ACC112 (cell line): ENCODE results near the gene MDFIC.

Source experiments
- H2AFZ ChIP-seq: fragments of 200-600 bp; sonication (generic); one replicate; pipeline ENCODE4 v1.6.0; 2017; ENCODE audit warnings: antibody characterized with exemption, low read length; ENCODE audit not compliant: unreplicated experiment
- H3K27ac ChIP-seq: fragments of 200-600 bp; sonication (generic); 2 replicates; pipeline ENCODE4 v1.5.1; 2014; ENCODE audit warnings: low read depth, mild to moderate bottlenecking, antibody characterized with exemption, low read length, moderate library complexity
- H3K27me3 ChIP-seq: fragments of 200-600 bp; sonication (generic); 2 replicates; pipeline ENCODE4 v1.6.1; 2014; ENCODE audit warnings: mild to moderate bottlenecking, antibody characterized with exemption, low read length, moderate library complexity, mixed read lengths; ENCODE audit not compliant: insufficient read depth
- H3K36me3 ChIP-seq: fragments of 200-600 bp; sonication (generic); 2 replicates; pipeline ENCODE4 v1.6.1; 2016; ENCODE audit warnings: mild to moderate bottlenecking, antibody characterized with exemption, low read length, moderate library complexity, mixed read lengths; ENCODE audit not compliant: insufficient read depth
- H3K4me1 ChIP-seq: fragments of 200-600 bp; sonication (generic); one replicate; pipeline ENCODE4 v1.6.1; 2016; ENCODE audit warnings: low read length, mixed read lengths; ENCODE audit not compliant: insufficient read depth, unreplicated experiment, control insufficient read depth
- H3K4me3 ChIP-seq: fragments of 200-600 bp; sonication (generic); 2 replicates; pipeline ENCODE4 v1.5.1; 2014; ENCODE audit warnings: mild to moderate bottlenecking, low read depth, low read length
- H3K79me2 ChIP-seq: fragments of 200-600 bp; sonication (generic); one replicate; pipeline ENCODE4 v1.6.0; 2016; ENCODE audit warnings: low read length; ENCODE audit not compliant: control insufficient read depth, unreplicated experiment, insufficient read depth

The MDFIC gene

GRCh38 chr7:114988755-114989375 lies 67.0 kb downstream of the MDFIC start:
- Histone ChIP-seq H3K27ac (peak overlapping the region; percentile 44), H3K79me2 (no peaks in the 10 kb centered on the region), H3K36me3 (0 out of 2 replicates have a peak, but pooled peaks cover 7% of the 10 kb centered on the region), H3K27me3 (no peaks in the 10 kb centered on the region), H3K4me3 (no peak overlapping the region), H3K4me1 (peaks cover 20% of the 10 kb centered on the region), H2AFZ (no peak overlapping the region)

GRCh38 chr7:114989531-114989930 lies 67.6 kb downstream of the MDFIC start:
- Histone ChIP-seq H3K4me1 (peaks cover 20% of the 10 kb centered on the region), H3K27me3 (no peaks in the 10 kb centered on the region), H3K79me2 (no peaks in the 10 kb centered on the region), H2AFZ (no peak overlapping the region), H3K4me3 (no peak overlapping the region), H3K27ac (peak overlapping the region; percentile 44), H3K36me3 (0 out of 2 replicates have a peak, but pooled peaks cover 7% of the 10 kb centered on the region)

GRCh38 chr7:114997487-114998404 lies 75.9 kb downstream of the MDFIC start:
- Histone ChIP-seq H3K4me1 (peaks cover 11% of the 10 kb centered on the region), H3K79me2 (peaks cover 4% of the 10 kb centered on the region), H2AFZ (no peak overlapping the region), H3K27me3 (no peaks in the 10 kb centered on the region), H3K4me3 (no peak overlapping the region), H3K36me3 (0 out of 2 replicates have a peak, but pooled peaks cover 7% of the 10 kb centered on the region), H3K27ac (no peak overlapping the region)

GRCh38 chr7:115004121-115004520 lies 82.2 kb downstream of the MDFIC start:
- Histone ChIP-seq H3K4me1 (peaks cover 14% of the 10 kb centered on the region), H3K27me3 (no peaks in the 10 kb centered on the region), H3K4me3 (no peak overlapping the region), H3K36me3 (no peaks in the 10 kb centered on the region), H3K27ac (no peak overlapping the region), H2AFZ (no peak overlapping the region), H3K79me2 (no peaks in the 10 kb centered on the region)

GRCh38 chr7:115005251-115005650 lies 83.4 kb downstream of the MDFIC start:
- H3K27me3 ChIP-seq, result no peaks in the 10 kb centered on the region
- H3K79me2 ChIP-seq, result no peaks in the 10 kb centered on the region
- no peak overlapping the region for H2AFZ ChIP-seq
- no peak overlapping the region for H3K4me3 ChIP-seq
- no peak overlapping the region for H3K27ac ChIP-seq
- peaks cover 25% of the 10 kb centered on the region for H3K4me1 ChIP-seq
- H3K36me3 ChIP-seq, result no peaks in the 10 kb centered on the region

GRCh38 chr7:115005953-115006352 lies 84.1 kb downstream of the MDFIC start:
- Histone ChIP-seq H3K27ac (no peak overlapping the region), H3K36me3 (no peaks in the 10 kb centered on the region), H3K79me2 (no peaks in the 10 kb centered on the region), H2AFZ (no peak overlapping the region), H3K4me1 (peaks cover 25% of the 10 kb centered on the region), H3K4me3 (no peak overlapping the region), H3K27me3 (no peaks in the 10 kb centered on the region)

GRCh38 chr7:115007751-115008150 lies 85.9 kb downstream of the MDFIC start:
- H3K36me3 ChIP-seq, result peaks cover 7% of the 10 kb centered on the region; the same call in 1 of the 2 replicates
- H2AFZ ChIP-seq, result no peak overlapping the region
- peaks cover 25% of the 10 kb centered on the region for H3K4me1 ChIP-seq
- H3K27ac ChIP-seq, result no peak overlapping the region
- no peaks in the 10 kb centered on the region for H3K27me3 ChIP-seq
- no peaks in the 10 kb centered on the region for H3K79me2 ChIP-seq
- no peak overlapping the region for H3K4me3 ChIP-seq

GRCh38 chr7:115008465-115009114 lies 86.7 kb downstream of the MDFIC start:
- Histone ChIP-seq H3K4me1 (peaks cover 25% of the 10 kb centered on the region), H3K4me3 (no peak overlapping the region), H3K27ac (no peak overlapping the region), H3K27me3 (no peaks in the 10 kb centered on the region), H3K36me3 (peaks cover 7% of the 10 kb centered on the region; the same call in 1 of the 2 replicates), H2AFZ (no peak overlapping the region), H3K79me2 (no peaks in the 10 kb centered on the region)

GRCh38 chr7:115009139-115009538 lies 87.2 kb downstream of the MDFIC start:
- peak overlapping the region; percentile 44 for H3K4me3 ChIP-seq
- H3K36me3 ChIP-seq, result peaks cover 7% of the 10 kb centered on the region; the same call in 1 of the 2 replicates
- no peak overlapping the region for H2AFZ ChIP-seq
- H3K4me1 ChIP-seq, result peaks cover 31% of the 10 kb centered on the region
- H3K27me3 ChIP-seq, result no peaks in the 10 kb centered on the region
- H3K79me2 ChIP-seq, result no peaks in the 10 kb centered on the region
- H3K27ac ChIP-seq, result no peak overlapping the region

- no peak overlapping the region for H3K27ac ChIP-seq
- peaks cover 31% of the 10 kb centered on the region for H3K4me1 ChIP-seq
- H3K79me2 ChIP-seq, result no peaks in the 10 kb centered on the region
- H3K27me3 ChIP-seq, result no peaks in the 10 kb centered on the region
- H3K4me3 ChIP-seq, result peak overlapping the region; percentile 44
- H3K36me3 ChIP-seq, result peaks cover 7% of the 10 kb centered on the region; the same call in 1 of the 2 replicates
- H2AFZ ChIP-seq, result no peak overlapping the region
These were observed 88.0 kb downstream of the MDFIC start for GRCh38 chr7:115009736-115010440.
